OCI-LY7 (cell line): ENCODE results near the gene GRIN2D.

Experiments
- EZH2phosphoT487 ChIP-seq: fragments of 200-600 bp; sonication (generic); IDR thresholded peaks from 2 replicates; pipeline ENCODE4 v1.6.1; 2018; ENCODE audit warnings: low read depth, borderline replicate concordance, mild to moderate bottlenecking, mixed run types, antibody characterized with exemption, low read length, moderate library complexity, mixed read lengths
- TF ChIP-seq, protein P1 (sequence below): fragments of 200-600 bp; sonication (generic); conservative IDR thresholded peaks from 2 replicates; pipeline ENCODE4 v1.5.1; 2014; ENCODE audit warnings: mild to moderate bottlenecking, antibody characterized with exemption, low read length, moderate library complexity, mixed read lengths

DNA sequence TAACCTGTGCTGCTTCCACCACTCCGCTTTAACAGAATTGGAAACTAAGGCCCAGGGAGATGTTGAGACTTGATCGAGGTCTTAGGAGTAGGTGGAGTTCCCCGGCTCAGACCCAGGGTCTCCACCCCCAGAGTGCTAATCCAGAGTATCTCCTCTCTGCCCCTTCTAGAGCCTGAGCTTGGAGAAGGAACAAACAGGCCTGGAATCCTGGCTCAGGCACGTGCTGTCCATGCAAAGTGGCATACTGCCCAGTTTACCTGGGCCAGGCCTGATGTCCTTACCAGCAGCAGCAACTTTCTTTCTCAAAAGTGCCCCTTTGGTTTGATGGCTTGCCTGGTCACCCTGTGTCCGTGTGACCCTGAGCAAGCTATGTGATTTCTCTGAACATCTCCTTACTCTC lies 25.6 kb upstream of the GRIN2D start:
- TF ChIP-seq, protein P1, sequence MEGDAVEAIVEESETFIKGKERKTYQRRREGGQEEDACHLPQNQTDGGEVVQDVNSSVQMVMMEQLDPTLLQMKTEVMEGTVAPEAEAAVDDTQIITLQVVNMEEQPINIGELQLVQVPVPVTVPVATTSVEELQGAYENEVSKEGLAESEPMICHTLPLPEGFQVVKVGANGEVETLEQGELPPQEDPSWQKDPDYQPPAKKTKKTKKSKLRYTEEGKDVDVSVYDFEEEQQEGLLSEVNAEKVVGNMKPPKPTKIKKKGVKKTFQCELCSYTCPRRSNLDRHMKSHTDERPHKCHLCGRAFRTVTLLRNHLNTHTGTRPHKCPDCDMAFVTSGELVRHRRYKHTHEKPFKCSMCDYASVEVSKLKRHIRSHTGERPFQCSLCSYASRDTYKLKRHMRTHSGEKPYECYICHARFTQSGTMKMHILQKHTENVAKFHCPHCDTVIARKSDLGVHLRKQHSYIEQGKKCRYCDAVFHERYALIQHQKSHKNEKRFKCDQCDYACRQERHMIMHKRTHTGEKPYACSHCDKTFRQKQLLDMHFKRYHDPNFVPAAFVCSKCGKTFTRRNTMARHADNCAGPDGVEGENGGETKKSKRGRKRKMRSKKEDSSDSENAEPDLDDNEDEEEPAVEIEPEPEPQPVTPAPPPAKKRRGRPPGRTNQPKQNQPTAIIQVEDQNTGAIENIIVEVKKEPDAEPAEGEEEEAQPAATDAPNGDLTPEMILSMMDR: no peak
- TF ChIP-seq EZH2phosphoT487: no peak
